Measurements from ENCODE around the gene FADS1.

The FADS1 gene

DNA sequence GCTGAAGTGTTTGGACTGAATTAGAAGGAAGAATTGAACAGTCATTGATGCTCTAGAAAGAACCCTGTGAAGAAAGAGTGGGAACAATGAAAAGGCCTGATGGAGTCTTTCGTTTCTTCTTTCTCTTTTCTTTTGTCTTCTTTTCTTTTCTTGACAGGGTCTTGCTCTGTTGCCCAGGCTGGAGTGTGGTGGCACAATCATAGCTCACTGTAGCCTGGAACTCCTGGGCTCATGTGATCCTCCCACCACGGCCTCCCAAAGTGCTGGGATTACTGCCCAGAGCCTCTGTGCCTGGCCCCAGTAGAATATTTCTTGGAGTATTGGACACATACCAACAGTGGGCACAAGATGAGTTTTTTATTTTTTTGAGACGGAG is 23.0 kb downstream of the FADS1 start:
- no peak for DNase-seq

GRCh38 chr11:61793083-61793828 is 23.5 kb downstream of the FADS1 start:
- DNase-seq = no peak

- DNase-seq = peak; percentile 88 to 90
These were observed 24.3 kb downstream of the FADS1 start, which contains the start of the genes FEN1 and TMEM258 for GRCh38 chr11:61792310-61793082. Gene FEN1 (plus strand): TSS chr11:61792911. CDS start chr11:61795362, 2,451 bp downstream. Gene TMEM258 (minus strand): TSS chr11:61792599. CDS start chr11:61792558, 41 bp downstream.

DNA sequence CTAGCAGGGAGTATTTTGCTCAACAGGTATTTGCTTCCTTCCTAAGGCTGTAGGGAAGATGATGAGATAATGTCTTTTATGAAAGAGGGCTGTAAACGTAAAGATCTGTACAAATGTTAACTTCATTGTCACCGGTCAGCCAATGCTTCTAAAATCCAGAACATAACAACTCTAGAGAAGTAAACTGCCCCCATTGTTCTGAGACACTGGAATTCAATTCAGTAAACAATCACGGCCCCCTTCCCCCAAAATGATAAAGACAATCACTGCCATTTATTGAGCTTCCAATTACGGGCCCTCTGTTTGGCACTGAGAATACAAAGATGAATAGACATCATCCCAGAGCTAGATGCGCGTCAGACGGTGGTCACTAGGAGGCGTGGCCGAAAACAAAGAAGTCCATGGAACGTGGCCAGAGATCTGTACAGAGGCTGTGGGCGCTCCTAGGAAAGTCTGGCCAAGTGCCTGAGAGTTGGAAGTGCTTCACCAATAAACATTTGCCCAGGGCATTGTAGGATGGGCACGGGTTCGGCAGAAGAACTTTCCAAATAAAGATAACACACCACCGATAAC is 25.0 kb downstream of the FADS1 start:
- DNase-seq = peak; percentile 55 to 60

DNA sequence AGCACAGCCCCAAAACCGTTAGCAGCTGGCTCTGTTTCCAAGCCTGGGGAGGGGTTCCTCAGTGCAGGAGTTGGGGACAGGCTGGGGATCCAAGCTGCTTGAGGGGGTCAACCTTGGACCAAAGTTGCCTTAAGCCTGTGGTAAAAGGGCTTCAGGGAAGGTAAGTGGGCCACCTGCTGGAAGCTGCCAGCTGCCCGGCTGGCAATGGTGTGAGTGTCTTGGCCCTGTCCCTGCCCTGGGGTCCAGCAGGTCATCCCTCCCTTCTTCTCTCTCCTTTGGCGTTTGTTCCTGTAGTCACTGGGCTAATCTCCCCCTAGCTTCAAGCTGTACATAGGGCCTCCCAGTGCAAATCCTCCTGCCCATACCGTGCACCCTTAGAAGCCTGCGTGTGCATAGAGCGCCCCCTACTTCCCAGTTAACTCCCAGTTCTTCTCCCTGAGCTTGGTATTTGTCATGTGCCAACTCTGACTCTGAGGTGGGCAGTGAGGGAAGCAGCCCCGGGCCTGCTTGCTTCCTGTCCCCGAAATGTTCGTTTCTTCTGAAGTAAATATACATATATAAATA is 28.8 kb downstream of the FADS1 start:
- DNase-seq = peak in 1 of 2 donors; percentile 16

- no peak for DNase-seq
These were observed 30.9 kb downstream of the FADS1 start for GRCh38 chr11:61785837-61786402.

- no peak for DNase-seq
These were observed 32.3 kb downstream of the FADS1 start for GRCh38 chr11:61784506-61784805.

- no peak for DNase-seq
These were observed 32.9 kb downstream of the FADS1 start for GRCh38 chr11:61783717-61784505.

GRCh38 chr11:61782841-61783240 is 34.0 kb downstream of the FADS1 start:
- no peak for DNase-seq

DNA sequence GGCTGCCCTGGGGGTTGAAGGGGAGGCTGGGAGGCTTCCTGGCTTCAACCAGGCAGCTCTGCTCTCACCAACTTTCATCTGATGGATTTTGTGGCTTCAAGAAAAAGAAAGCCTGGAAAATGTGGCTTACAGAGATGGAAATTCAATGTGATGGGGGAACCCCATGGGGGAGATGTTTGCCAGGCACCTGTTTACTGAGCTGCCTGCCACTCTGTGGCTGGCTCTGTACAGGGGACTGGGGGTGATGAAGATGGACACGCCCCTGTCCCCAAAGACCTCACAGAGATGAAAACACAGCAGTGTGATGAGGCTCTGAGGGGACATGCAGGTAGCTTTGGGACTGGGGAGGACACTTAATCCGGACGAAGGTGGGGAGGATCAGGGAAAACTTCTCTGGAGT is 34.5 kb downstream of the FADS1 start:
- DNase-seq = no peak

GRCh38 chr11:61781585-61781984 is 35.2 kb downstream of the FADS1 start:
- DNase-seq = no peak

- DNase-seq = no peak
These were observed 36.1 kb downstream of the FADS1 start for GRCh38 chr11:61780581-61781162.

- DNase-seq = no peak
These were observed 36.9 kb downstream of the FADS1 start for GRCh38 chr11:61779666-61780525.

DNA sequence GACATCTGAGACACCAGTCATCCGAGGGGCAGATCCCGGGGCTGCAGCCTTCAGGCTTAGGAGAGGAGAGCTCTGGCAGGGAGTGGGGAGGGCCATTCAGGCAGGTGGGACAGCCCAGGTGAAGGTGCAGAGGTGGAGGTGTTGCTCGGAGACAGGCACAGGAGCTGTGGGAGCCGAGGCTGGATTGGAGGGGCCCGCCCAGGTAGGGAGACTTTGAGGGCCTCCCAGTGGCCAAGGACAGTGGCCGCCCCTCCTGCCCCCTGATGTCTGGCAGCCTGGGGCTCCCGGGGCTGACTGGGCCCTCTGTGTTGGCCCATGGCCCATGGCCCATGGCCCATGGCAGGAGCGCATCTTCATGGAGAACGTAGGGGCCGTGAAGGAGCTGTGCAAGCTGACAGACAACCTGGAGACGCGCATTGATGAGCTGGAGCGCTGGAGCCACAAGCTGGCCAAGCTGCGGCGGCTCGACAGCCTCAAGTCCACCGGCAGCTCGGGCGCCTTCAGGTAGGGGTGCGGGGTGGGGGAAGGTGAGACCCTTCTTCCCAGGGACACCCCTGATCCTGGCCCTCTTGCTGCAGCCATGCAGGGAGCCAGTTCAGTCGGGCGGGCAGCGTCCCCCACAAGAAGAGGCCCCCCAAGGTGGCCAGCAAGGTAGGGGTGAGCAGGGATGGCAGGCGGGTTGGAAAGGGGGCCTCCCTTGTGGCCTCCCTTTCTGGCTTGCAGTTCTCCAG is 37.7 kb downstream of the FADS1 start:
- DNase-seq = no peak

DNA sequence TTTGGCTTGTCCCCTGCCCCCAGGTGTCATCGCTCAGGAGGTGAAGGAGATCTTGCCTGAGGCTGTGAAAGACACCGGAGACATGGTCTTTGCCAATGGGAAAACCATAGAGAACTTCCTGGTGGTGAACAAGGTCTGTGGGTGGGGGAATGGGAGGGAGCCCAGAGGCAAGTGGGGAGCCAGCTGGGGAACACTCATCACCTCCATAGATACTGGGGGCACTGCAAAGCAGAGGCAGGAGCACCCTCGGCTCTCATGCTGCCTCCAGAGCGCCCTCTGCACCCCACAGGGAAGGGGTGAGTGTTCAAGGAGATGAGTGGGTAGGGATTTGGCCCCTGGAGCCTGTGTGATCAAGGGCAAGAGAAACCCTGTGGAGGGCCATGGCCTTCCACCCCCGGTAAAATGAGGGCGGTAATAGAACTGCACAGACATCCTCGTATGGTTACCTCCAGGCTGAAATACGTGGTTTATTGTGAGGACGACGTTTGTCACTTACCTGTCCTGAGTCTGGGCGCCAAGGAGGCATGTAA is 38.4 kb downstream of the FADS1 start:
- DNase-seq = no peak

DNA sequence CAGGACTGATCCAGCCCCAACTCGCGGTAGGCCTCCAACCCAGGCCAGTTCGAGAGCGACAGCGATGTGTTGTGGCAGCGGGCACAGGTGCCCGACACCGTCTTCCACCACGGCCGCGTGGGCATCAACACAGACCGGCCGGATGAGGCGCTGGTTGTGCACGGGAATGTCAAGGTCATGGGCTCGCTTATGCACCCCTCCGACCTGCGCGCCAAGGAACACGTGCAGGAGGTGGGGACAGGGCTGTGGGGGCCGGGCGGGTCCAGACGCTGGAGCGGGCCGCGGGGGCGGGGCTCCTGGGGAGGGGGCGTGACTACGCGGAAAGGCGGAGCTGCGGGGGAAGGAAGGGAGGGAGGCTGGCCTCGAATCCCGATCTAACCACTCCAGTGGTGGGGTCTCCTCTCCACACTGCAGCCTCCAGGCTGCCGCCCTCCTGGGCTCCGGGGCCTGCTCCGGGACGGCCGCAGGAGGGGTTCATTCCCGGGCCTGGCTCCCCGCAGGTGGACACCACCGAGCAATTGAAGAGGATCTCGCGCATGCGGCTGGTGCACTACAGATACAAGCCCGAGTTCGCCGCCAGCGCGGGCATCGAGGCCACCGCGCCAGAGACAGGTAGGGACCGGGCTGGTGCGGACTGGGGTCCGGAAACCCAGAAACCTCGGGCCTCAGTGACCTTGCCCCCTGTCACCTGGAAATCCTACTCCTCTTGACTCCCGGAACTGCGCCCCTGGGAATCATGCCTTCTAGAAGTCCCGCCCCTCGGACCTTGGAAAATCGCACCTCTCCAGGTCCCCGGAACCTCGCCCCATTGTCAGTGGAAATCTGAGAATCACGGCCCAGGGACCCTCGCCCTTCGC is 39.3 kb downstream of the FADS1 start:
- DNase-seq = peak; percentile 64 to 78

- peak; percentile 46 to 54 for DNase-seq
These were observed 40.2 kb downstream of the FADS1 start for GRCh38 chr11:61776561-61777075.

Measured in CD4-positive, alpha-beta T cell treated with Interleukin-1 beta for 1 hour (primary cell).